Left ventricle myocardium inferior (tissue), 1 donor: ENCODE data around the gene COL4A5. TPM values are rescaled to one million over a fixed set of nuclear protein-coding genes. Genes with fewer than 3 reads are reported as not detected.
A peak's percentile ranks its signal among the peaks of the same experiment; 100 is the strongest.
"Not testable (repeated sequence)": the region's sequence is repeated elsewhere in the genome, so short reads cannot be mapped to it uniquely, and the experiment has no call there.

Source experiments
- DNase-seq: peaks from one replicate; pipeline ENCODE4 v3.0.0-alpha.2; 2020
- H3K27ac ChIP-seq: fragments of 200-600 bp; replicated peaks from 2 replicates; pipeline ENCODE4 v1.8.0; 2021
- H3K27me3 ChIP-seq: fragments of 200-600 bp; 2 replicates; pipeline ENCODE4 v1.8.0; 2021; ENCODE audit warnings: low read depth
- H3K36me3 ChIP-seq: fragments of 200-600 bp; 2 replicates; pipeline ENCODE4 v1.8.0; 2021
- H3K4me1 ChIP-seq: fragments of 200-600 bp; 2 replicates; pipeline ENCODE4 v1.8.0; 2021
- H3K4me3 ChIP-seq: fragments of 200-600 bp; 2 replicates; pipeline ENCODE4 v1.8.0; 2021; ENCODE audit warnings: mild to moderate bottlenecking, moderate library complexity
- H3K9me3 ChIP-seq: fragments of 200-600 bp; replicated peaks from 2 replicates; pipeline ENCODE4 v1.8.0; 2021
- CTCF ChIP-seq: fragments of 200-600 bp; IDR thresholded peaks from 2 replicates; pipeline ENCODE4 v1.8.0; 2021; ENCODE audit warnings: antibody characterized with exemption, mild to moderate bottlenecking, borderline replicate concordance
- intact Hi-C: fragments of 100-400 bp; cut with micrococcal nuclease; formaldehyde crosslinking; loops from one replicate; pipeline ENCODE4 v1.11.0; 2022
- long read RNA-seq: library from polyadenylated mRNA; unstranded; transcript quantifications from one replicate; pipeline ENCODE4 v2.0.0, GENCODE V29; 2021
- total RNA-seq: library from RNA; stranded (reverse); fragmentation: NEBNext Ultra II Directional; extraction: Animal tissue kit (Norgen Biotek cat#: 25700); gene quantifications from one replicate; pipeline ENCODE4 v1.2.1, GENCODE V29; 2021
- donor health status: DM: no; HTN: yes; CAD: no; lungs with severe emphysema.

The COL4A5 gene
- 10.8 TPM for total RNA-seq
- long read RNA-seq, full-length matches to known transcripts: 7 of 11 reads
- long read RNA-seq, partial matches to known transcripts: 3 of 11 reads
- long read RNA-seq, other reads (novel, unspliced or antisense): 1 of 11 reads

- no peaks in the 10 kb centered on the region for H3K9me3 ChIP-seq
- H3K27ac ChIP-seq: peak within 1 kb of the TSS; percentile 82
- no peak for TF ChIP-seq CTCF
- DNase-seq: peak; percentile 27
- no peaks in the 10 kb centered on the region for H3K27me3 ChIP-seq
- H3K36me3 ChIP-seq: no peaks in the 10 kb centered on the region
- intact Hi-C loops: no loop called here
- no peaks in the 10 kb centered on the region for H3K4me1 ChIP-seq
- H3K4me3 ChIP-seq: peak within 1 kb of the TSS; percentile 68
Observed at GRCh38 chrX:108439426-108439942, at the start of gene COL4A5. Gene COL4A5 (plus strand): TSS chrX:108439838. CDS start chrX:108440126, 288 bp downstream.

GRCh38 chrX:108390976-108391717 lies 48.5 kb upstream of the COL4A5 start:
- peak; percentile 31 for TF ChIP-seq CTCF
- peak; percentile 25 for DNase-seq
- intact Hi-C loops, H3K27me3 ChIP-seq, H3K9me3 ChIP-seq, H3K36me3 ChIP-seq, H3K27ac ChIP-seq, H3K4me1 ChIP-seq, H3K4me3 ChIP-seq: not testable (repeated sequence)

- intact Hi-C loops: no loop called here
- TF ChIP-seq CTCF: no peak
- no peak overlapping the region for H3K27ac ChIP-seq
Observed at GRCh38 chrX:108396188-108396891, 43.3 kb upstream of the COL4A5 start.

GRCh38 chrX:108396986-108397385 lies 42.7 kb upstream of the COL4A5 start:
- TF ChIP-seq CTCF: no peak
- Histone ChIP-seq H3K9me3 (no peaks in the 10 kb centered on the region), H3K4me1 (no peaks in the 10 kb centered on the region), H3K4me3 (no peak overlapping the region), H3K27ac (no peak overlapping the region), H3K36me3 (no peaks in the 10 kb centered on the region), H3K27me3 (no peaks in the 10 kb centered on the region)
- no peak for DNase-seq
- intact Hi-C loops: no loop called here

More at GRCh38 chrX:108396188-108396891, 43.3 kb upstream of the COL4A5 start:
- H3K4me1 ChIP-seq: no peaks in the 10 kb centered on the region
- H3K27me3 ChIP-seq: no peaks in the 10 kb centered on the region
- no peak for DNase-seq
- no peak overlapping the region for H3K4me3 ChIP-seq
- H3K9me3 ChIP-seq: no peaks in the 10 kb centered on the region
- no peaks in the 10 kb centered on the region for H3K36me3 ChIP-seq

GRCh38 chrX:108397627-108398391 lies 41.8 kb upstream of the COL4A5 start:
- no peak overlapping the region for H3K27ac ChIP-seq
- no peaks in the 10 kb centered on the region for H3K36me3 ChIP-seq
- no peaks in the 10 kb centered on the region for H3K9me3 ChIP-seq
- no peak overlapping the region for H3K4me3 ChIP-seq
- H3K4me1 ChIP-seq: no peaks in the 10 kb centered on the region
- intact Hi-C loops: no loop called here
- TF ChIP-seq CTCF: no peak
- H3K27me3 ChIP-seq: no peaks in the 10 kb centered on the region
- no peak for DNase-seq
